ENCODE data around the gene C4BPA. TPM values are rescaled to one million over a fixed set of nuclear protein-coding genes. Genes with fewer than 3 reads are reported as not detected.

C4BPA gene
- total and polyA plus RNA-seq, 4 donors, result 49.5 to 1,527 (median 1,194) TPM

- no peak for TF ChIP-seq GABPA (IDR thresholded peaks at IDR 0.05 in 1 of 2, conservative IDR thresholded peaks at IDR 0.05 in 1 of 2)
- TF ChIP-seq FOXA1 (IDR thresholded peaks at IDR 0.05), result no peak
Measured at GRCh38 chr1:207151920-207152319, 47.9 kb downstream of the C4BPA start (continued).

- WGBS, result 88% methylated on average over 5 of the region's 5 CpGs
- TF ChIP-seq ATF3 (IDR thresholded peaks at IDR 0.05), result no peak
- no peak for TF ChIP-seq FOXA1 (IDR thresholded peaks at IDR 0.05)
- TF ChIP-seq FOXA2 (IDR thresholded peaks at IDR 0.05), result no peak
- TF ChIP-seq RXRA (IDR thresholded peaks at IDR 0.05), result no peak
- TF ChIP-seq EGR1 (IDR thresholded peaks at IDR 0.05; ENCODE audit: low read depth in 2 of 2), result no peak
- TF ChIP-seq SP1 (IDR thresholded peaks at IDR 0.05), result no peak
- TF ChIP-seq CTCF (IDR thresholded peaks at IDR 0.05; ENCODE audit: low read depth, low read length, missing input control), result no peak
- no peak for TF ChIP-seq JUND (IDR thresholded peaks at IDR 0.05)
- no peak for TF ChIP-seq YY1 (IDR thresholded peaks at IDR 0.05)
- Histone ChIP-seq H3K27me3 (ENCODE audit: control insufficient read depth in 4 of 4, insufficient read depth in 4 of 4, low read length in 3 of 4) (no peaks in the 10 kb centered on the region), H3K36me3 (ENCODE audit: control insufficient read depth in 4 of 4, insufficient read depth in 3 of 4, low read depth in 1 of 4, low read length in 3 of 4) (no peaks in the 10 kb centered on the region), H3K9ac (ENCODE audit: low read depth in 1 of 2, low read length in 2 of 2) (no peak overlapping the region), H3K4me3 (ENCODE audit: low read depth in 1 of 3, low read length in 3 of 3) (no peak overlapping the region), H3K4me1 (ENCODE audit: control insufficient read depth in 4 of 4, insufficient read depth in 4 of 4, low read length in 3 of 4) (no peaks in the 10 kb centered on the region), H3K9me3 (ENCODE audit: control insufficient read depth in 4 of 4, low read length in 3 of 4) (no peaks in the 10 kb centered on the region), H3K27ac (ENCODE audit: low read depth in 1 of 2, low read length in 2 of 2) (no peak overlapping the region)
- no peak for DNase-seq (ENCODE audit: low spot score)
Measured at GRCh38 chr1:207152792-207153468, 48.9 kb downstream of the C4BPA start.

GRCh38 chr1:207155028-207155427 is 51.0 kb downstream of the C4BPA start:
- Histone ChIP-seq H3K36me3 (ENCODE audit: control insufficient read depth in 4 of 4, insufficient read depth in 3 of 4, low read depth in 1 of 4, low read length in 3 of 4) (no peaks in the 10 kb centered on the region), H3K27ac (ENCODE audit: low read depth in 1 of 2, low read length in 2 of 2) (no peak overlapping the region), H3K9ac (ENCODE audit: low read depth in 1 of 2, low read length in 2 of 2) (no peak overlapping the region), H3K9me3 (ENCODE audit: control insufficient read depth in 4 of 4, low read length in 3 of 4) (no peaks in the 10 kb centered on the region), H3K4me1 (ENCODE audit: control insufficient read depth in 4 of 4, insufficient read depth in 4 of 4, low read length in 3 of 4) (no peaks in the 10 kb centered on the region), H3K4me3 (ENCODE audit: low read depth in 1 of 3, low read length in 3 of 3) (no peak overlapping the region), H3K27me3 (ENCODE audit: control insufficient read depth in 4 of 4, insufficient read depth in 4 of 4, low read length in 3 of 4) (no peaks in the 10 kb centered on the region)
- DNase-seq (ENCODE audit: low spot score), result no peak
- TF ChIP-seq CTCF (IDR thresholded peaks at IDR 0.05; ENCODE audit: low read depth, low read length, missing input control) (no peak), MAX (IDR thresholded peaks at IDR 0.05) (peak; percentile 26), RAD21 (IDR thresholded peaks at IDR 0.05) (peak in 1 of 2 donors; percentile 5)
- 62% methylated on average over 3 of the region's 3 CpGs for WGBS

Data from liver (tissue), 9 donors.